Liver (tissue), 3 donors: ENCODE data around the gene CDC16.

Experiments
- GABPA ChIP-seq, 2 donors: IDR thresholded peaks in 1 of 2; conservative IDR thresholded peaks in 1 of 2; 2 replicates each; pipeline ENCODE4 v1.6.1; 2016; ENCODE audit warnings: antibody characterized with exemption in 2 of 2, mild to moderate bottlenecking in 1 of 2, moderate library complexity in 1 of 2
- NR2F2 ChIP-seq: IDR thresholded peaks from 2 replicates; pipeline ENCODE4 v1.6.1; 2016; ENCODE audit warnings: antibody characterized with exemption
- TF ChIP-seq, protein P1 (sequence below): fragments of 150-350 bp; IDR thresholded peaks from 2 replicates; pipeline ENCODE4 v1.5.1; 2017; ENCODE audit warnings: improper control_type of control experiment, low read depth, low read length; ENCODE audit not compliant: missing input control
- TF ChIP-seq, protein P2 (sequence below): IDR thresholded peaks from 2 replicates; pipeline ENCODE4 v1.6.1; 2016; ENCODE audit warnings: antibody characterized with exemption, mild to moderate bottlenecking
- donor health status: healthy.
- donor health status: healthy.

DNA sequence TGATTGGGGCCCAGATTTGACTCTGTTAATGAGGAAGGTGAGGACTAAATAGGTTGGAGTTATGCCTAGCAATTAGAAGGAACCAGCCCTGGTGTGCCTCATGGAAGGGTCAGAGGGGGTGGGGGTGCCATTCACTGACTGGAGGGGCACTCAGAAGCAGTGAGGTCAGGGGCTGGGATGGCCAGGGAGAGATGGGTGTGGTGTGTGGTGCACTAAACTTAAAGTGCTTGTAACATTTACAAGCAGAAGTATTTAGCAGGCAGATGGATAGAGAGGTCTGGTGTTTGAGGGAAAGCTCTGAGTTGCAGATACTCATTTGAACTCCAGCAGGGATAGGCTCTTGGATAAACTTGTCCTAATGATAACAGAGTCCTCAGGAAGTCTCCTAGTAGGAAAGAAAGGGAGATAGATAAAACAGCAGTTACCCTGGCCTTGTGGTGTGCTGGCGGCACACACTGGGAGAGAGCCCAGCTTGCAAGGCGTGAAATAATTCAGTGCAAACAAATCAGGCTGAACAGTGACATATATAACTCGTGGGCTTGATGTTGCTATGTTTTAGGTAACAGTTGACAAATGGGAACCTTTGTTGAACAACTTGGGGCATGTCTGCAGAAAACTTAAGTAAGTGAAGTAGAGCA lies 26.8 kb downstream of the CDC16 start:
- TF ChIP-seq, protein P1, sequence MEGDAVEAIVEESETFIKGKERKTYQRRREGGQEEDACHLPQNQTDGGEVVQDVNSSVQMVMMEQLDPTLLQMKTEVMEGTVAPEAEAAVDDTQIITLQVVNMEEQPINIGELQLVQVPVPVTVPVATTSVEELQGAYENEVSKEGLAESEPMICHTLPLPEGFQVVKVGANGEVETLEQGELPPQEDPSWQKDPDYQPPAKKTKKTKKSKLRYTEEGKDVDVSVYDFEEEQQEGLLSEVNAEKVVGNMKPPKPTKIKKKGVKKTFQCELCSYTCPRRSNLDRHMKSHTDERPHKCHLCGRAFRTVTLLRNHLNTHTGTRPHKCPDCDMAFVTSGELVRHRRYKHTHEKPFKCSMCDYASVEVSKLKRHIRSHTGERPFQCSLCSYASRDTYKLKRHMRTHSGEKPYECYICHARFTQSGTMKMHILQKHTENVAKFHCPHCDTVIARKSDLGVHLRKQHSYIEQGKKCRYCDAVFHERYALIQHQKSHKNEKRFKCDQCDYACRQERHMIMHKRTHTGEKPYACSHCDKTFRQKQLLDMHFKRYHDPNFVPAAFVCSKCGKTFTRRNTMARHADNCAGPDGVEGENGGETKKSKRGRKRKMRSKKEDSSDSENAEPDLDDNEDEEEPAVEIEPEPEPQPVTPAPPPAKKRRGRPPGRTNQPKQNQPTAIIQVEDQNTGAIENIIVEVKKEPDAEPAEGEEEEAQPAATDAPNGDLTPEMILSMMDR: no peak
- TF ChIP-seq NR2F2 (no peak), GABPA (IDR thresholded peaks at IDR 0.05 in 1 of 2, conservative IDR thresholded peaks at IDR 0.05 in 1 of 2) (no peak)
- TF ChIP-seq, protein P2, sequence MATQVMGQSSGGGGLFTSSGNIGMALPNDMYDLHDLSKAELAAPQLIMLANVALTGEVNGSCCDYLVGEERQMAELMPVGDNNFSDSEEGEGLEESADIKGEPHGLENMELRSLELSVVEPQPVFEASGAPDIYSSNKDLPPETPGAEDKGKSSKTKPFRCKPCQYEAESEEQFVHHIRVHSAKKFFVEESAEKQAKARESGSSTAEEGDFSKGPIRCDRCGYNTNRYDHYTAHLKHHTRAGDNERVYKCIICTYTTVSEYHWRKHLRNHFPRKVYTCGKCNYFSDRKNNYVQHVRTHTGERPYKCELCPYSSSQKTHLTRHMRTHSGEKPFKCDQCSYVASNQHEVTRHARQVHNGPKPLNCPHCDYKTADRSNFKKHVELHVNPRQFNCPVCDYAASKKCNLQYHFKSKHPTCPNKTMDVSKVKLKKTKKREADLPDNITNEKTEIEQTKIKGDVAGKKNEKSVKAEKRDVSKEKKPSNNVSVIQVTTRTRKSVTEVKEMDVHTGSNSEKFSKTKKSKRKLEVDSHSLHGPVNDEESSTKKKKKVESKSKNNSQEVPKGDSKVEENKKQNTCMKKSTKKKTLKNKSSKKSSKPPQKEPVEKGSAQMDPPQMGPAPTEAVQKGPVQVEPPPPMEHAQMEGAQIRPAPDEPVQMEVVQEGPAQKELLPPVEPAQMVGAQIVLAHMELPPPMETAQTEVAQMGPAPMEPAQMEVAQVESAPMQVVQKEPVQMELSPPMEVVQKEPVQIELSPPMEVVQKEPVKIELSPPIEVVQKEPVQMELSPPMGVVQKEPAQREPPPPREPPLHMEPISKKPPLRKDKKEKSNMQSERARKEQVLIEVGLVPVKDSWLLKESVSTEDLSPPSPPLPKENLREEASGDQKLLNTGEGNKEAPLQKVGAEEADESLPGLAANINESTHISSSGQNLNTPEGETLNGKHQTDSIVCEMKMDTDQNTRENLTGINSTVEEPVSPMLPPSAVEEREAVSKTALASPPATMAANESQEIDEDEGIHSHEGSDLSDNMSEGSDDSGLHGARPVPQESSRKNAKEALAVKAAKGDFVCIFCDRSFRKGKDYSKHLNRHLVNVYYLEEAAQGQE: no peak
